ENCODE data around the gene SYTL3. TPM values are rescaled to one million over a fixed set of nuclear protein-coding genes. Genes with fewer than 3 reads are reported as not detected.
"Not testable (repeated sequence)": the region's sequence is repeated elsewhere in the genome, so short reads cannot be mapped to it uniquely, and the experiment has no call there.

Gene SYTL3, protein sequence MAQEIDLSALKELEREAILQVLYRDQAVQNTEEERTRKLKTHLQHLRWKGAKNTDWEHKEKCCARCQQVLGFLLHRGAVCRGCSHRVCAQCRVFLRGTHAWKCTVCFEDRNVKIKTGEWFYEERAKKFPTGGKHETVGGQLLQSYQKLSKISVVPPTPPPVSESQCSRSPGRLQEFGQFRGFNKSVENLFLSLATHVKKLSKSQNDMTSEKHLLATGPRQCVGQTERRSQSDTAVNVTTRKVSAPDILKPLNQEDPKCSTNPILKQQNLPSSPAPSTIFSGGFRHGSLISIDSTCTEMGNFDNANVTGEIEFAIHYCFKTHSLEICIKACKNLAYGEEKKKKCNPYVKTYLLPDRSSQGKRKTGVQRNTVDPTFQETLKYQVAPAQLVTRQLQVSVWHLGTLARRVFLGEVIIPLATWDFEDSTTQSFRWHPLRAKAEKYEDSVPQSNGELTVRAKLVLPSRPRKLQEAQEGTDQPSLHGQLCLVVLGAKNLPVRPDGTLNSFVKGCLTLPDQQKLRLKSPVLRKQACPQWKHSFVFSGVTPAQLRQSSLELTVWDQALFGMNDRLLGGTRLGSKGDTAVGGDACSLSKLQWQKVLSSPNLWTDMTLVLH
- total RNA-seq: 10 to 100 TPM; 33.6 to 72.6 (median 38.5) TPM

DNA sequence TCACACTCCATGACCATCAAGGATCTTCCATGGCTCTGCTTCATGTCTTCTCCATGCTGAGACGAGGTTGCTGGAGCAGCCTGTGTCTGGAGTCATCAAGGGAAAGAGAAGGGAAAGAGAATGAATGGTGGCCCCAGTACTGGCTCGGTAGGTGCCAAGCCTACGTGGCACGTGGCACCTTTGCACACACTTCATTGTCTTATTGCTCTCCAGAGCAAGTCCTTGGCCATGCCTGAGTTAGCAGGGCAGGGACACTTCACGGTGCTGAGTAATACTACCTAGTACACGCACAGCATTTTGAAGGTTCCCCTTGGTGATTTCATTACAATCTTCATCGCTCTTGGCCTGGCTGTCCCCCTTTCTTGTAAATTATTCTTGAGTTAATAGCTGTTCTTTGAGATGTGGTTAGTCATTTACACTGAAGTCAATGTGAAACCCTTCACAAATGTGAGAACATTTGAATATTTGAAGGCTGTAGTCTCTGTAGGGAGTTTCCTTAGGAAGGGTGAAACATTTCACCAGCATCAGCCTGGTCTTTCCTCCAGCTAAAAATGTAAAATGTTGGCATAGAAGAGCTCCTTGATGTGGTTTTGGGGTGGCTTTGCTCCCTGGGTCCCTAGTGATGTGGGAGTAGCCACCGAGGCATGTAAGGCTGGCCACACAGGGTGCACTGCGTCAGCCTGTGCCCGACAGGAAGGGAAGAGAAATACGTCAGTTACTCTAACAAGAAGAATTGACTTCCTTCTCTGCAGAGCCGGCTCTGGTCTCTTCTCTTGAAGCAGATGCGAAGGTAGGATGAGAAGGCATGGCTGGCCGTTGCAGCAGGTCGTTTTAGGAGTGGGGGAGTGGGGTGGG, at the start of gene SYTL3:
SYTL3 (plus strand) TSS at position 766 of the 855 bp plus-strand sequence. CDS start 13,215 bp downstream, outside the sequence.
- H3K4me3 Mint-ChIP-seq: peak within 1 kb of the TSS; percentile 85
- H3K27me3 Mint-ChIP-seq (ENCODE audit: low read depth): no peaks in the 10 kb centered on the region
- H3K4me1 Mint-ChIP-seq (ENCODE audit: low read depth): peaks cover 78% of the 10 kb centered on the region
- H3K36me3 Mint-ChIP-seq (ENCODE audit: insufficient read depth): peaks cover 17% of the 10 kb centered on the region
- ATAC-seq (peak; percentile 60 to 68), DNase-seq (peak; percentile 65)
- no peaks in the 10 kb centered on the region for H3K9me3 Mint-ChIP-seq

DNA sequence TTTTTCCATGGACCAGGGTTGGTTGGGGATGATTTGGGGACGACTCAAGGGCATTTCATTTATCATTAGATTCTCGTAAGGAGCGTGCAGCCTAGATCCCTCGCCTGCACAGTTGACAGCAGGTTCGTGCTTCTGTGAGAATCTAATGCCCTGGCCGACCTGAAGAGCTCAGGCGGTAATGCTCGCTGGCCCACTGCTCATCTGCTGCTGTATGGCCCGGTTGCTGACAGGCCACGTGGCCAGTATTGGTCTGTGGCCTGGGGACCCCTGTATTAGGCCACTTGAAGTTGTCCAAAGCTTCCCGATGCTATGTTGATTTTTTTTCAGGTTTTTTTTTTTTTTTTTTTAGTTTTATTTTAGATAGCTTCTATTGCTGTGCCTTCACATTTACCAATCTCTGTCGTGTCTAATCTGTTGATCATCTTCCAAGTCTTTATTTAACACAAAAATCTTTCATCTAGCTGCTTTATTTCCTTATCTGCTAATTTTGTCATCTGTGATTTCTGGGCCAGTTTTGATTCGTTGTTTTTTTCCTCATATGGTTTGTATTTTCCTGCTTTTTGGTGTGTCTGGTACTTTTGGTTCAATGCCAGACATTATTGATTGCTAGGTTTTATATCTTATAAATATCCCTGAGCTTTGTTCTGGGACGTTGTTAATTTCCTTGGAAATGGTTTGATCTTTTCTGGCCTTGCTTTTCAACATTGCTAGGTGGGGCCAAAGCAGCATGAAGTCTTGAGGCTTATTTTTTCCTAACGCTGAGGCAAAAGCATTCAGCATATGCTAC, 46.4 kb upstream of the SYTL3 start:
- Mint-ChIP-seq H3K9me3 (no peaks in the 10 kb centered on the region), H3K27me3 (ENCODE audit: low read depth) (no peaks in the 10 kb centered on the region), H3K36me3 (ENCODE audit: insufficient read depth) (peaks cover 26% of the 10 kb centered on the region), H3K4me1 (ENCODE audit: low read depth) (no peaks in the 10 kb centered on the region), H3K4me3 (no peak overlapping the region)
- ATAC-seq: no peak
- DNase-seq: no peak

DNA sequence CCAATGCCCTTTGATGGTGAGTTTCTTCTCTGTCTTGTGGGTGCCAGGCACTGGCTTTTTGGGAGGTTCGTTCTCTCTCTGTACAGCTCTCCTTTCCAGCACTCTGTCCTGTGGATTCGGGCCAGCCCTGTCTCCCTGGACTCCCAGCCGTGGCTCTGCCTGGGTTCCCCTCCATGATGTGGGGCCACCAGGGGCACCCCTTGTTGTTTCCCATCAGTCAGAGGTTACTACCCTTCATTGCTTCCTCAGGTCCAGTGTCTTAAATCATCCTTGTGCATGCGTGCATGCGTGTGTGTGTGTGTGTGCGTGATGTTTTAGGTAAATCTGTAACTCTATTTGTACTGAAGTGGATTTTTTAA, 45.8 kb upstream of the SYTL3 start:
- H3K4me3 Mint-ChIP-seq: no peak overlapping the region

DNA sequence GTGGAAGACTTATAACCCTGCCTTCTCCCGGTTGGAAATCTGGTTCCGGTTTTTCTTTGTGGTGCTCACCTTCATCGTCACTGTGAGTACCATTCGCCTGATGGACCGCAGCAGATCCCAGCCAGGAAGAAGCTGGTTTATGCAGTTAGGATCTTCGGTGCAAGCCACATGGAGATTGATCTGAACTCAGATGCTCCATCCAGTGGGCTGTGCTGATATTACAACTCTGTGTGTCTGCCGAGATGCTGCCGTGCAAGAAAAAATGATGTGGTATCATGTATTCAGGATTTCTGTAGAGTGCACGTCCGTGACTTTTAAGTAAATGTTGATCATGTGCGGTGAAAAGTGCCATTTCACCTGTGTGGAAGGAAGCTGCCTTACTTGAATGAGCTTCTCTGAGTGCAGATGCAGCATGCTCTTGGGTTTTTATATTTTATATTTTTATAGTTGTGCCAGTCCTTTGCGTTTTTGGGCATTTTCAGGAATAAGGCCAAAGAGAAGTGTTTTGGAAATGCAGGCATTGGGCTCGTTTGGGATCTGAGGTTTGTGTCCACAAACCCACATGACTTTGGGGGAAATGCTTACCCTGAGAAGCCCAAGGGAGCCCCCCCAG, 44.5 kb upstream of the SYTL3 start:
- Mint-ChIP-seq H3K4me3 (no peak overlapping the region), H3K36me3 (ENCODE audit: insufficient read depth) (peaks cover 28% of the 10 kb centered on the region), H3K4me1 (ENCODE audit: low read depth) (no peaks in the 10 kb centered on the region), H3K27me3 (ENCODE audit: low read depth) (no peaks in the 10 kb centered on the region), H3K9me3 (no peaks in the 10 kb centered on the region)
- DNase-seq (peak; percentile 44), ATAC-seq (no peak)

More for the DNA sequence above, 45.8 kb upstream of the SYTL3 start:
- H3K4me1 Mint-ChIP-seq (ENCODE audit: low read depth): no peaks in the 10 kb centered on the region
- H3K36me3 Mint-ChIP-seq (ENCODE audit: insufficient read depth): peaks cover 25% of the 10 kb centered on the region
- no peaks in the 10 kb centered on the region for H3K27me3 Mint-ChIP-seq (ENCODE audit: low read depth)
- DNase-seq (no peak), ATAC-seq (no peak)
- H3K9me3 Mint-ChIP-seq: no peaks in the 10 kb centered on the region

DNA sequence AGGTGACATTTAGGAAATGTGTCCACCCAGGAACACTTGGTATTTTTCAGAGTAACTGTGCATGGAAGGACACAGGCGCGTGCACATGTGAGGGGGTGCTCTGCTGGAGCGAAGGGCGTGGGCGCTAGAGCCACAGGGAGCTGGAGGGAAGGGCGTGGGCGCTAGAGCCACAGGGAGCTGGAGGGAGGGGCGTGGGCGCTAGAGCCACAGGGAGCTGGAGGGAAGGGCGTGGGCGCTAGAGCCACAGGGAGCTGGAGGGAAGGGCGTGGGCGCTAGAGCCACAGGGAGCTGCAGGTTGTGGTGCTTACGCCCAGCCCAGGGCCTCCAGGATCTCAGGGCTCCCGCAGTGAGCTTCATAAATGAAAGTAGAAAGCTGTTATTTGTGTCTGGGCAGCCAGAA, 43.8 kb upstream of the SYTL3 start:
- peaks cover 33% of the 10 kb centered on the region for H3K36me3 Mint-ChIP-seq (ENCODE audit: insufficient read depth)

DNA sequence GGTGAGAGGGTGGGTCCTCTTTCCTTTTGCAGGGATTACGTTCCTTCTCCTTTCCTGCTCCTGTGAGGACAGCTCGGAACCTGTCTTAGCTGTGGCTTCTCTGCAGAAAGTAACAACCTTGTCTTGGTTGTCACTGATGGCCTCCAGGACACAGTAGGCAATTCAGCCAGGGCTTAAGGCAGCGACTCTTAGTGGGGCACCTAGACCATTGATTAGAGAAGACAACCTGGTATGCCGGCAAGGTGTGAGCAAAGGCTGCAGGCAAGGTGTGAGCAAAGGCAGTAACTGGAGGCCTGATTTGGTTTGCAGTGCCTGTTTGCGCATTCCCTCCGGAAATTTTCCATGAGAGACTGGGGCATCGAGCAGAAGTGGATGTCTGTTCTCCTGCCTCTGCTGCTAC, 42.9 kb upstream of the SYTL3 start:
- DNase-seq (no peak), ATAC-seq (no peak)
- H3K4me3 Mint-ChIP-seq: no peak overlapping the region
- no peaks in the 10 kb centered on the region for H3K9me3 Mint-ChIP-seq
- H3K36me3 Mint-ChIP-seq (ENCODE audit: insufficient read depth): peaks cover 38% of the 10 kb centered on the region
- no peaks in the 10 kb centered on the region for H3K4me1 Mint-ChIP-seq (ENCODE audit: low read depth)
- H3K27me3 Mint-ChIP-seq (ENCODE audit: low read depth): no peaks in the 10 kb centered on the region

More for the DNA sequence above, 43.8 kb upstream of the SYTL3 start:
- H3K4me1 Mint-ChIP-seq (ENCODE audit: low read depth); H3K9me3 Mint-ChIP-seq; DNase-seq; ATAC-seq; H3K4me3 Mint-ChIP-seq; H3K27me3 Mint-ChIP-seq (ENCODE audit: low read depth): not testable (repeated sequence)

DNA sequence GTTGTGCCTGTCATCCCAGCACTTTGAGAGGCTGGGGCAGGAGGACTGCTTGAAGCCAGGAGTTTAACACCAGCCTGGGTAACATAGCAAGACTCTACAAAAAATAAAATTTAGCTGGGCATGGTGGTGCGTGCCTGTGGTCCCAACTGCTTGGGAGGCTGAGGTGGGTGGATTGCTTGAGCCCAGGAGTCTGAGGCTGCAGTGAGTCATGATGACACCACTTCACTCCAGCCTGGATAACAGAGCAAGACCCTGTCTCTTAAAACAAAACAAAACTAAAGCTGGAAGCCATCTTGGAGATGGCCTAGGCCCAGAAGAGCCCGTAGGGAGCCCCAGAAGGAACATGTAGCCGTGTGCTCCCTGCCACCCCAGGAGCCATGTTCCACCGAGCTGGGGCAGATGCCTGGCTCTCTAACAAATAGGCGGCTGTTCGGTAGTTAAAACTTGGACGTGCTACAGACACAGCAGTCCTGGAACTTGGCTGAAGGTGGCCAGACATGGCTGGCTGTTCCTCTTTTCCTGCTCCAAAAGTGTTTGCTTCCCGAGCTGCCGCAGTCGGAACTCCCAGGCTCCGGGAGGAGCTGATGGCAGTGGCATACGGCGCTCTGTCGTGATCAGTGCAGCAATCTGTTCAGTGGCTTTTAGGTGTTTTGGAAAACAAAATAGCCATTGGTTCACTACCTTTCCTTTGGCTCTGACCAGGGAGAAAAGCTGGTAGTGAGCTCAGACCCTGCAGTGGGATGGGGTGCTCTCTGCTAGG, 42.3 kb upstream of the SYTL3 start:
- no peak overlapping the region for H3K4me3 Mint-ChIP-seq
- ATAC-seq: no peak
- peaks cover 42% of the 10 kb centered on the region for H3K36me3 Mint-ChIP-seq (ENCODE audit: insufficient read depth)
- no peaks in the 10 kb centered on the region for H3K27me3 Mint-ChIP-seq (ENCODE audit: low read depth)
- no peak for DNase-seq
- no peaks in the 10 kb centered on the region for H3K4me1 Mint-ChIP-seq (ENCODE audit: low read depth)
- H3K9me3 Mint-ChIP-seq: no peaks in the 10 kb centered on the region

DNA sequence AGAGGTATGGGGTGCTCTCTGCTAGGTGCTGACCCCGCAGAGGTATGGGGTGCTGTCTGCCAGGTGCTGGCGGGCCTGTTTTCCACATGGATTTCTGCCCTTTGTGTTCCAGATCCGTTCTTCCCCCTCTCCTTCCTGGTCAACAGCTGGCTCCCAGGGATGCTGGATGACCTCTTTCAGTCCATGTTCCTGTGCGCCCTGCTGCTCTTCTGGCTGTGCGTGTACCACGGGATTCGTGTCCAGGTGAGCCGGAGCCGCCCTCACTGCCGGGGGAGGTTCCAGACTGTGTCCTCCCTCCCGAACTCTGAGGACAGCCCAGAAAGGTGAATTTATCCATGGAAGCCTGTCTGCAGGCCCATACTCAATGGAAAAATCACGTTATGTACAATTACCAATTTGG, 41.6 kb upstream of the SYTL3 start:
- no peaks in the 10 kb centered on the region for H3K4me1 Mint-ChIP-seq (ENCODE audit: low read depth)
- peaks cover 44% of the 10 kb centered on the region for H3K36me3 Mint-ChIP-seq (ENCODE audit: insufficient read depth)

DNA sequence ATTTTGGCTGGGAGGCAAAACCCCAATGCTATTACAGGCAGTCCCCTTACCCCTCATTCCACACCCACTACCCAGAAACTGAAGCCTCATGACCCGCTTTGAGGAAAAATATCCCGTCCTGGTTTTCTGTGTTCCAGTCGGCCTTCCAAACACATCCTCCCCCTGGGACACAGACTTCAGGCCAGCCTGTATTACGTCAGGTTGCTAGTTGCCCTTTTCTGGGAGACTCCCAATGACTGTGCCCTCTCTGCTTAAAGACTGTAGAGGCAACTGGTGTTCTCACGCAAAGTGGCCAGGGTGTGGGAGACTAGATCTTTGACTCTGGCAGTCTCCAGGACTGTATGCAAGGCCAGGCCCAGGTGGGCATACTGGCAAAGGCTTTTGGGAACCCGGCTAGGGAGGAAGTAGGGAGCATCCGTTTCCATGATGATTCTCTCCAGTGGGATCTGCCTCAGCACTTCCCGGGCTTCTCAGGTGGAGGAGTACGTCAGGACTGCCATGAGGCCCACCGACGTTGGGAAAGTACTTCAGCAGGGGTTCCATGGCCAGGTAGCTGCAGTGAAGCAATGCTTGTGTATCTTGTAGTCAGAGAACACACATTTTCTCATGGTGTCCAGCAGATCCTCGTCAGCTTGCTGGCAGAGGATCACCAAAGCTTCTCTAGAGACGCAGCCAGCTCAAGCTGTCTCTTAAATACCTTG, 40.2 kb upstream of the SYTL3 start:
- Mint-ChIP-seq H3K4me3 (no peak overlapping the region), H3K36me3 (ENCODE audit: insufficient read depth) (peaks cover 44% of the 10 kb centered on the region), H3K27me3 (ENCODE audit: low read depth) (no peaks in the 10 kb centered on the region), H3K4me1 (ENCODE audit: low read depth) (no peaks in the 10 kb centered on the region), H3K9me3 (no peaks in the 10 kb centered on the region)
- no peak for ATAC-seq
- no peak for DNase-seq

More for the DNA sequence above, 41.6 kb upstream of the SYTL3 start:
- ATAC-seq (no peak), DNase-seq (no peak)
- Mint-ChIP-seq H3K27me3 (ENCODE audit: low read depth) (no peaks in the 10 kb centered on the region), H3K4me3 (no peak overlapping the region), H3K9me3 (no peaks in the 10 kb centered on the region)

DNA sequence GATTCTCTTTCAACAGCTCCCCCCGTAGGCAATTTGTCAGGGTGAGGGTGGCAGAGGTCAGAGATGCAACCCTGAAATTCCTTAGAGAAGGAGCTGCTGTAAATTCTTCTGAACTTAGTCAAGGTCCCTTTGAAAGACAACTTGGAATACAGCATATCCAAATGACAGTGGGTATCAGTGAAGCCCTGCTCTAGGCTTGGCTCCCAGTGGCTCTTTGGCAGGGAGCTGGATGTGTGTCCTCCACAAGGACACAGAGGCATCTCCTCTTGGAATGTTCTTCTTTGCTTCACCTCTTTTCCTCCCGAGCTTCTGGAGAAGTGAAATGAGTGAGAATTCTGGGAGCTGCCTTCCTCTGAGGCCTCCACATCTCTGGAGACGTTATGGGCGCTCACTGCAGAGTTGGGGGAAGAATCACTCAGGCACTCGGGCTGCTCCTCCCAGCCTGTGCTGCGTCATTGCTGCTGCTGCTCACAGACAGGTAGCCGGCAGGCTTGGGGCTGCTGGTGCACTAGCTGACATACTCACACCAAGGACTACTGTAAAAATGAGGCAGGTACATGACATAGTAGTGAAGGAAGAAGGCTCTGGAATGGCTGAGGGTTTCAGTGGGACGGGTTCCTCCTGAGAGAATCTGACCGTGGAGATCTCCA, 39.4 kb upstream of the SYTL3 start:
- no peak for ATAC-seq
- no peaks in the 10 kb centered on the region for H3K4me1 Mint-ChIP-seq (ENCODE audit: low read depth)
- peaks cover 48% of the 10 kb centered on the region for H3K36me3 Mint-ChIP-seq (ENCODE audit: insufficient read depth)
- no peak overlapping the region for H3K4me3 Mint-ChIP-seq
- H3K9me3 Mint-ChIP-seq: no peaks in the 10 kb centered on the region
- no peak for DNase-seq
- H3K27me3 Mint-ChIP-seq (ENCODE audit: low read depth): no peaks in the 10 kb centered on the region

DNA sequence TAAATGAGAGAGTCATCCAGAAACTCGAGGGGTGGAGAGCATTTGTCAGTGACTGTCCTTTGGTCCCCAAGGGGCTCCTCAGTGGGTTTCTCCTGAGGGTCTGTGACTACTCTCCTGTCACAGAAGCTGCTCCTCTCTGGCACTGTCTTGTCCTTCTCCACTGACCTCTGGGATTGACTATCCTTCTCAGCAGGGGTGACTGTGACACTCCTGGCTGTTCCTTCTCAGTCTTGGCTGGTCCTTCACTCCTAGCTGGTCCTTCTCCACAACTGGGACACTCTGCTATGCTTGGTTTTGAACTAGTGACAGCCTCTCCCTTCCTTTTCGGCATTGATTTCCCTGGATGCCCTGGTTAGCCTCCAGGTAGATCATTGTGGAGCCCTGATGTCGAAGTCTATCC, 38.8 kb upstream of the SYTL3 start:
- DNase-seq: no peak
- Mint-ChIP-seq H3K9me3 (no peaks in the 10 kb centered on the region), H3K36me3 (ENCODE audit: insufficient read depth) (peaks cover 49% of the 10 kb centered on the region), H3K4me1 (ENCODE audit: low read depth) (no peaks in the 10 kb centered on the region), H3K4me3 (no peak overlapping the region), H3K27me3 (ENCODE audit: low read depth) (no peaks in the 10 kb centered on the region)
- no peak for ATAC-seq
